HepG2 (cell line): ENCODE data around the gene LARP1. TPM values are rescaled to one million over a fixed set of nuclear protein-coding genes. Genes with fewer than 3 reads are reported as not detected.

Experiments
- CEBPG ChIP-seq: IDR thresholded peaks from 2 replicates; pipeline ENCODE4 v1.6.1; 2016
- CTCF ChIP-seq: sonication (generic); formaldehyde crosslinking; IDR thresholded peaks from 2 replicates; pipeline ENCODE4 v1.5.0; 2020; ENCODE audit warnings: mild to moderate bottlenecking, missing genetic modification reagents, moderate library complexity
- HBP1 ChIP-seq: IDR thresholded peaks from 2 replicates; pipeline ENCODE4 v1.6.1; 2016; ENCODE audit warnings: low read depth, control low read depth
- HDAC6 ChIP-seq: fragments of 200-600 bp; sonication (generic); IDR thresholded peaks from 2 replicates; pipeline ENCODE4 v1.7.0; 2017; ENCODE audit warnings: mild to moderate bottlenecking, antibody characterized with exemption, low read length, low read depth
- IRF2 ChIP-seq: IDR thresholded peaks from 2 replicates; pipeline ENCODE4 v1.6.1; 2018; ENCODE audit warnings: missing genetic modification reagents, missing compliant biosample characterization
- KDM6A ChIP-seq: IDR thresholded peaks from 2 replicates; pipeline ENCODE4 v1.6.1; 2016; ENCODE audit warnings: low read depth
- LCORL ChIP-seq, 2 experiments: fragments of 450-650 bp in 1 of 2; sonication (generic) in 1 of 2; formaldehyde crosslinking in 1 of 2; IDR thresholded peaks; 2 replicates each; pipeline versions ENCODE4 v1.5.0 to v1.6.1; 2017 to 2020; ENCODE audit warnings: antibody characterized with exemption in 1 of 2, missing genetic modification reagents in 1 of 2
- NCOA2 ChIP-seq: sonication (generic); formaldehyde crosslinking; IDR thresholded peaks from 2 replicates; pipeline ENCODE4 v1.8.0; 2022; ENCODE audit warnings: inconsistent platforms
- POLR2G ChIP-seq: fragments of 200-400 bp; formaldehyde crosslinking; IDR thresholded peaks from 2 replicates; pipeline ENCODE4 v1.6.1; 2018; ENCODE audit warnings: mild to moderate bottlenecking, low read depth, low read length, moderate library complexity
- SALL1 ChIP-seq: sonication (generic); formaldehyde crosslinking; IDR thresholded peaks from 2 replicates; pipeline ENCODE4 v1.8.0; 2022; ENCODE audit warnings: mild to moderate bottlenecking, missing genetic modification reagents
- SCMH1 ChIP-seq: sonication (generic); formaldehyde crosslinking; IDR thresholded peaks from 2 replicates; pipeline ENCODE4 v1.9.0; 2021; ENCODE audit warnings: missing genetic modification reagents, mild to moderate bottlenecking, borderline replicate concordance
- THAP9 ChIP-seq: sonication (generic); formaldehyde crosslinking; IDR thresholded peaks from 2 replicates; pipeline ENCODE4; 2020; ENCODE audit warnings: missing genetic modification reagents, mild to moderate bottlenecking, borderline replicate concordance
- ZBTB34 ChIP-seq: sonication (generic); formaldehyde crosslinking; IDR thresholded peaks from 2 replicates; pipeline ENCODE4 v1.8.0; 2022; ENCODE audit warnings: mild to moderate bottlenecking, missing genetic modification reagents
- ZFP82 ChIP-seq: sonication (generic); formaldehyde crosslinking; IDR thresholded peaks from 2 replicates; pipeline ENCODE4 v1.5.1; 2020; ENCODE audit warnings: mild to moderate bottlenecking, missing genetic modification reagents, borderline replicate concordance
- ZNF337 ChIP-seq: sonication (generic); formaldehyde crosslinking; IDR thresholded peaks from 2 replicates; pipeline ENCODE4 v1.5.1; 2020; ENCODE audit warnings: missing genetic modification reagents, low read depth, mild to moderate bottlenecking, borderline replicate concordance
- ZNF367 ChIP-seq: sonication (generic); formaldehyde crosslinking; IDR thresholded peaks from 2 replicates; pipeline ENCODE4 v1.4.0; 2020; ENCODE audit warnings: missing genetic modification reagents, borderline replicate concordance
- ZNF468 ChIP-seq: sonication (generic); formaldehyde crosslinking; IDR thresholded peaks from 2 replicates; pipeline ENCODE4 v1.8.0; 2022; ENCODE audit warnings: mild to moderate bottlenecking, moderate library complexity, missing genetic modification reagents
- ZNF496 ChIP-seq: sonication (generic); formaldehyde crosslinking; IDR thresholded peaks from 2 replicates; pipeline ENCODE4 v1.8.1; 2023; ENCODE audit warnings: mild to moderate bottlenecking, moderate library complexity, missing genetic modification reagents; ENCODE audit not compliant: insufficient replicate concordance
- ZNF562 ChIP-seq: sonication (generic); formaldehyde crosslinking; IDR thresholded peaks from 2 replicates; pipeline ENCODE4 v1.8.0; 2022; ENCODE audit warnings: missing genetic modification reagents, borderline replicate concordance
- ZNF746 ChIP-seq: sonication (generic); formaldehyde crosslinking; IDR thresholded peaks from 2 replicates; pipeline ENCODE4 v1.8.0; 2022; ENCODE audit warnings: mild to moderate bottlenecking, missing genetic modification reagents
- ZNF747 ChIP-seq: sonication (generic); formaldehyde crosslinking; IDR thresholded peaks from 2 replicates; pipeline ENCODE4 v1.8.1; 2023; ENCODE audit warnings: missing genetic modification reagents, mild to moderate bottlenecking, borderline replicate concordance
- ZNF761 ChIP-seq: sonication (generic); formaldehyde crosslinking; conservative IDR thresholded peaks from 2 replicates; pipeline ENCODE4 v1.4.0; 2020; ENCODE audit warnings: mild to moderate bottlenecking, missing genetic modification reagents
- ZNF83 ChIP-seq: sonication (generic); formaldehyde crosslinking; IDR thresholded peaks from 2 replicates; pipeline ENCODE4 v1.4.0; 2020; ENCODE audit warnings: missing genetic modification reagents, mild to moderate bottlenecking, borderline replicate concordance
- ZZZ3 ChIP-seq: sonication (generic); formaldehyde crosslinking; IDR thresholded peaks from 2 replicates; pipeline ENCODE4 v1.4.0; 2020; ENCODE audit warnings: missing genetic modification reagents, mild to moderate bottlenecking, borderline replicate concordance
- polyA plus RNA-seq, 8 experiments: library from polyadenylated mRNA; depleted of rRNA in 3 of 8; stranded (reverse) in 7 of 8; unstranded in 1 of 8; fragments of >200 nt; fragmentation: Illumina TruSeq in 4 of 8; extraction: Trizol in 4 of 8; gene quantifications; 2 replicates each; pipeline versions ENCODE4 v1.2.1 to v1.2.3, GENCODE V29; 2011 to 2016; ENCODE audit warnings: low read depth in 4 of 8, missing spikeins in 1 of 8, mixed read lengths in 1 of 8; ENCODE audit not compliant: insufficient read depth in 1 of 8
- total RNA-seq, 5 experiments: library from RNA; depleted of rRNA; stranded (reverse); fragments of >200 nt; fragmentation: Illumina TruSeq; extraction: Trizol; gene quantifications; 2 replicates each; pipeline ENCODE4 v1.2.3, GENCODE V29; 2016; ENCODE audit warnings: low read depth in 1 of 5

LARP1 gene
- total and polyA plus RNA-seq, 2 of the 13 experiments (the other 11 are each of a cell fraction or from before 2014, with no cell fraction given) = 45.2 to 61.4 TPM

- TF ChIP-seq HDAC6 (no peak), SCMH1 (CRISPR knock-in tag) (no peak), ZZZ3 (no peak), ZNF367 (CRISPR knock-in tag) (no peak), ZNF746 (CRISPR knock-in tag) (no peak), CTCF (CRISPR knock-in tag) (no peak), ZBTB34 (CRISPR knock-in tag) (0 out of 2 replicates have a peak, but pooled peaks have one; percentile 24), ZNF83 (CRISPR knock-in tag) (no peak), CEBPG (CRISPR knock-in tag) (0 out of 2 replicates have a peak, but pooled peaks have one; percentile 26), ZNF337 (CRISPR knock-in tag) (no peak), ZNF496 (CRISPR knock-in tag) (no peak), ZFP82 (CRISPR knock-in tag) (no peak), HBP1 (no peak), ZNF761 (CRISPR knock-in tag) (no peak), SALL1 (CRISPR knock-in tag) (peak; percentile 58; the same call in 1 of the 2 replicates), THAP9 (CRISPR knock-in tag) (no peak), ZNF562 (CRISPR knock-in tag) (no peak), LCORL (IDR thresholded peaks at IDR 0.05) (no peak), LCORL (CRISPR knock-in tag; IDR thresholded peaks at IDR 0.05) (peak; percentile 45; the same call in 1 of the 2 replicates), ZNF747 (CRISPR knock-in tag) (no peak), ZNF468 (no peak), KDM6A (CRISPR knock-in tag) (peak; percentile 65), POLR2G (no peak), IRF2 (CRISPR knock-in tag) (no peak), NCOA2 (CRISPR knock-in tag) (peak; percentile 73)
Measured at GRCh38 chr5:154834053-154834452, 78.9 kb downstream of the LARP1 start (continued).
